DND-41 (cell line): ENCODE results near the gene MARVELD1.

Experiments used
- ATAC-seq: fragments of 200-7000 bp; cut with Tn5 transposase; 3 replicates; pipeline ENCODE4 v1.9.1; 2021; ENCODE audit warnings: low read depth; ENCODE audit not compliant: insufficient read depth
- DNase-seq: peaks from one replicate; pipeline ENCODE4 v3.0.0-alpha.2; 2020
- H2AFZ ChIP-seq: 2 replicates; pipeline ENCODE4 v1.6.0; 2012; ENCODE audit warnings: low read depth, low read length
- H3K27ac ChIP-seq: 2 replicates; pipeline ENCODE4 v1.5.1; 2012; ENCODE audit warnings: low read length, inconsistent platforms
- H3K27me3 ChIP-seq: fragments of 200-600 bp; sonication (generic); 2 replicates; pipeline ENCODE4 v1.6.0; 2012; ENCODE audit warnings: low read length, mild to moderate bottlenecking, inconsistent platforms; ENCODE audit not compliant: insufficient read depth, poor library complexity
- H3K36me3 ChIP-seq: 2 replicates; pipeline ENCODE4 v1.5.1; 2012; ENCODE audit warnings: low read length, inconsistent platforms; ENCODE audit not compliant: insufficient read depth
- H3K4me1 ChIP-seq: 2 replicates; pipeline ENCODE4 v1.5.1; 2012; ENCODE audit warnings: mild to moderate bottlenecking, low read length; ENCODE audit not compliant: insufficient read depth
- H3K4me2 ChIP-seq: 2 replicates; pipeline ENCODE4 v1.6.0; 2012; ENCODE audit warnings: mild to moderate bottlenecking, moderate library complexity, low read length, inconsistent platforms; ENCODE audit not compliant: insufficient read depth
- H3K4me3 ChIP-seq, 2 experiments: fragments of 200-600 bp in 1 of 2; shearing (Covaris generic) in 1 of 2; 2 replicates each; pipeline ENCODE4 v1.5.1; 2012 to 2016; ENCODE audit warnings: inconsistent platforms in 2 of 2, low read length in 2 of 2, mild to moderate bottlenecking in 2 of 2, low read depth in 1 of 2, moderate library complexity in 1 of 2
- H3K79me2 ChIP-seq: 2 replicates; pipeline ENCODE4 v1.6.0; 2012; ENCODE audit warnings: low read length, inconsistent platforms; ENCODE audit not compliant: insufficient read depth
- H3K9ac ChIP-seq: 2 replicates; pipeline ENCODE4 v1.6.0; 2012; ENCODE audit warnings: low read depth, mild to moderate bottlenecking, inconsistent platforms, low read length, moderate library complexity
- H3K9me3 ChIP-seq: 2 replicates; pipeline ENCODE4 v1.5.1; 2012; ENCODE audit warnings: low read length, moderate library complexity, mild to moderate bottlenecking, inconsistent platforms; ENCODE audit not compliant: insufficient read depth, severe bottlenecking
- H4K20me1 ChIP-seq: 2 replicates; pipeline ENCODE4 v1.6.0; 2012; ENCODE audit warnings: low read length; ENCODE audit not compliant: insufficient read depth
- CTCF ChIP-seq: IDR thresholded peaks from 2 replicates; pipeline ENCODE4 v1.5.1; 2012; ENCODE audit warnings: borderline replicate concordance, low read length, moderate library complexity, mild to moderate bottlenecking; ENCODE audit not compliant: poor library complexity, severe bottlenecking; ENCODE audit errors: extremely low read depth
- EZH2 ChIP-seq: IDR thresholded peaks from 3 replicates; pipeline ENCODE4 v1.6.1; 2012; ENCODE audit warnings: borderline replicate concordance, low read depth, mild to moderate bottlenecking, moderate library complexity, low read length, inconsistent platforms; ENCODE audit not compliant: severe bottlenecking

Gene MARVELD1

GRCh38 chr10:97667463-97667862 lies 46.1 kb upstream of the MARVELD1 start:
- ATAC-seq = no peak
- H3K9me3 ChIP-seq = no peaks in the 10 kb centered on the region
- no peaks in the 10 kb centered on the region for H3K79me2 ChIP-seq
- no peak overlapping the region for H3K9ac ChIP-seq
- no peaks in the 10 kb centered on the region for H4K20me1 ChIP-seq
- DNase-seq = no peak
- H3K4me3 ChIP-seq = no peak overlapping the region
- no peaks in the 10 kb centered on the region for H3K4me1 ChIP-seq
- H2AFZ ChIP-seq = no peak overlapping the region
- H3K27me3 ChIP-seq = no peaks in the 10 kb centered on the region
- no peak overlapping the region for H3K27ac ChIP-seq
- no peak overlapping the region for H3K4me2 ChIP-seq
- peaks cover 62% of the 10 kb centered on the region for H3K36me3 ChIP-seq
- TF ChIP-seq EZH2 (no peak), CTCF (no peak)

DNA sequence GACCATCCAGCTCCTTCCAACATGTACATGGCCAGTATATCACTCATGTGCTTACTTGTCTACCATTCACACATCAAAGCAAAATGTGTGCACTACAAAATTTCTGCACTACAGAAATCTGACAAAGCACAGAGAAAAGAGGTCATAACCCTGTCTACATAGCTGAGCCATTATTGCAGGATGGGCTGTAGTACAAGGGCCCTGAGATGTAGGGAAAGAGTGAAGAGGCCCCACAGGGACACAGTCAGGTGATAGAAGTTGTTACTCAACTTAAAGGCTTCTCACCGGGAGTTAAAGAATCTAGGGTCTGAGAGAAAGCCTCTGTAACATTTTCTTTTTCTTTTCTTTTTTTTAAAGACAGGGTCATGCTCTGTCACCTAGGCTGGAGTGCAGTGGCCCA lies 44.0 kb upstream of the MARVELD1 start:
- H3K4me1 ChIP-seq = no peaks in the 10 kb centered on the region
- no peak for DNase-seq
- H3K4me2 ChIP-seq = no peak overlapping the region
- H3K4me3 ChIP-seq = no peak overlapping the region
- H3K36me3 ChIP-seq = peaks cover 60% of the 10 kb centered on the region
- H4K20me1 ChIP-seq = no peaks in the 10 kb centered on the region
- H3K9me3 ChIP-seq = no peaks in the 10 kb centered on the region
- H3K27me3 ChIP-seq = no peaks in the 10 kb centered on the region
- H2AFZ ChIP-seq = no peak overlapping the region
- ATAC-seq = no peak
- H3K9ac ChIP-seq = no peak overlapping the region
- H3K27ac ChIP-seq = no peak overlapping the region
- TF ChIP-seq CTCF = no peak
- no peak for TF ChIP-seq EZH2
- no peaks in the 10 kb centered on the region for H3K79me2 ChIP-seq

DNA sequence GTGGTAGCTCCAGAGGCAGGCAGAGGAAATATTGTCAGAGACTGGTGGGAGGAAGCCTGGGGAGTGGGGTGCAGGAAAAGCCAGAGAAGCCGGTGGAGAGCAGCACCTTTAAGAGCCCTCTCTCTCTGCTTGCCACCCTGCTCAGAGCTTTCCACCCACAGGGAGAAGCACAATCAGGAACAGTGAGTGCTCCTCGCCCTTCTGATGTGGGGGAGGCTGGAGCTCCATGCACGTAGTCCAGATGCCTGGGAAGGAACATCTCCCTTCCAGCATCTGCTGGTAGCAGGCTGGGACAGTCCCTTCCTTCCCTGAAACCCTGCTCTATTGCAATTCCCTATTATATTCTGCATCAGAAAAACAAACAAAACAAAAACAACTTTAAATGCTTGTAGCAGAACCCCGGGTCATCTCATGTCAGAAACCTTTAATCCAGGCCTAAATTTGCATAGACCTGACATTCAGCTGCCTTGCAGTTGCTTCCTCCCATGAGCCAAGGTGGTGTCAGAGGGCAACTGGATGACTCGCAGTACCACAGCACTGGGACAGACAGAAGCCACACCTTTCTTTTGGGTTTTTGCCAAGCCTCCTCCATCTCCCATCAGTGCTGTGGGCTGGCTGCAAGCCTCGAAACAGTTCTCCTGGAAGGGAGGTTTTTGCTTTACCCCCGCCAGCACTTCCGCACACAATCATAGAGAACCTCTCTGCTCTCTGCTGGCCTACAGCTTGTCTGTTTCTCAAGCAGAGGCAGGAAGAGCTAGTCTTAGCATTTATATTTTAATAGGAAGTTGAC lies 39.6 kb upstream of the MARVELD1 start:
- Histone ChIP-seq H3K9ac (no peak overlapping the region), H3K4me2 (no peak overlapping the region), H3K36me3 (peaks cover 49% of the 10 kb centered on the region), H3K27ac (no peak overlapping the region), H2AFZ (no peak overlapping the region), H3K4me3 (no peak overlapping the region), H3K79me2 (no peaks in the 10 kb centered on the region), H3K27me3 (no peaks in the 10 kb centered on the region), H3K4me1 (no peaks in the 10 kb centered on the region), H4K20me1 (no peaks in the 10 kb centered on the region), H3K9me3 (no peaks in the 10 kb centered on the region)
- DNase-seq = peak; percentile 34
- no peak for TF ChIP-seq EZH2
- TF ChIP-seq CTCF = no peak
- peak; percentile 54; the same call in 2 of the 3 replicates for ATAC-seq
